Endodermal cell (in vitro differentiated cells): ENCODE measurements around the gene TOMM40L. TPM values are rescaled to one million over a fixed set of nuclear protein-coding genes. Genes with fewer than 3 reads are reported as not detected.
A peak's percentile ranks its signal among the peaks of the same experiment; 100 is the strongest.

Experiments
- DNase-seq: peaks from one replicate; pipeline ENCODE4 v3.0.0-alpha.2; 2017
- H3K27ac ChIP-seq: 2 replicates; pipeline ENCODE4 v1.5.1; 2013; ENCODE audit warnings: mild to moderate bottlenecking, low read depth, low read length, moderate library complexity
- H3K27me3 ChIP-seq: 2 replicates; pipeline ENCODE4 v1.6.1; 2013; ENCODE audit warnings: mild to moderate bottlenecking, low read length, moderate library complexity; ENCODE audit not compliant: insufficient read depth, control insufficient read depth, poor library complexity, severe bottlenecking
- H3K36me3 ChIP-seq: 2 replicates; pipeline ENCODE4 v1.7.0; 2013; ENCODE audit warnings: mild to moderate bottlenecking, low read length, moderate library complexity; ENCODE audit not compliant: control insufficient read depth, insufficient read depth
- H3K4me1 ChIP-seq: one replicate; pipeline ENCODE4 v1.7.0; 2013; ENCODE audit warnings: low read length; ENCODE audit not compliant: control insufficient read depth, insufficient read depth
- H3K4me3 ChIP-seq: 2 replicates; pipeline ENCODE4 v1.5.1; 2013; ENCODE audit warnings: mild to moderate bottlenecking, low read length, moderate library complexity
- H3K9ac ChIP-seq: 2 replicates; pipeline ENCODE4 v1.6.1; 2013; ENCODE audit warnings: mild to moderate bottlenecking, low read length, moderate library complexity; ENCODE audit not compliant: poor library complexity, severe bottlenecking; ENCODE audit errors: extremely low read depth
- H3K9me3 ChIP-seq: 2 replicates; pipeline ENCODE4 v1.6.1; 2013; ENCODE audit warnings: mild to moderate bottlenecking, low read length, moderate library complexity; ENCODE audit not compliant: control insufficient read depth
- H3K27ac Mint-ChIP-seq: 2 replicates; pipeline ENCODE4 v1.8.0; 2020; ENCODE audit warnings: mixed read lengths
- H3K27me3 Mint-ChIP-seq: 2 replicates; pipeline ENCODE4 v1.8.0; 2021; ENCODE audit warnings: mild to moderate bottlenecking, mixed read lengths; ENCODE audit not compliant: insufficient read depth
- H3K36me3 Mint-ChIP-seq: 2 replicates; pipeline ENCODE4 v1.8.0; 2020; ENCODE audit warnings: low read depth, mixed read lengths
- H3K4me1 Mint-ChIP-seq: 2 replicates; pipeline ENCODE4 v1.8.0; 2020; ENCODE audit warnings: mixed read lengths
- H3K4me3 Mint-ChIP-seq: 2 replicates; pipeline ENCODE4 v1.8.0; 2020; ENCODE audit warnings: mild to moderate bottlenecking, moderate library complexity, mixed read lengths
- H3K9me3 Mint-ChIP-seq: 2 replicates; pipeline ENCODE4 v1.8.0; 2020; ENCODE audit warnings: mild to moderate bottlenecking, mixed read lengths
- CTCF ChIP-seq: fragments of 200-600 bp; sonication (generic); conservative IDR thresholded peaks from 2 replicates; pipeline ENCODE4 v1.5.0; 2021; ENCODE audit warnings: antibody characterized with exemption, mild to moderate bottlenecking
- WGBS, 2 experiments: methylation state at CpG; one replicate each; pipeline versions ENCODE4 v1.1.5 to v1.1.7; 2013; ENCODE audit warnings: missing lambda C conversion rate in 2 of 2, mixed read lengths in 1 of 2; ENCODE audit not compliant: insufficient coverage in 1 of 2, insufficient read length in 1 of 2; 5-methylcytosine and 5-hydroxymethylcytosine counted together
- total RNA-seq, 2 donors: library from RNA; stranded (reverse); fragmentation: NEBNext Ultra II Directional in 1 of 2; extraction: Animal tissue kit (Norgen Biotek cat#: 25700) in 1 of 2; gene quantifications; 2 replicates in 1 of 2; 3 replicates in 1 of 2; pipeline ENCODE4 v1.2.1, GENCODE V29; 2021

TOMM40L gene
- total RNA-seq, 2 donors from 2014 or later: 9.0 to 11.6 TPM

DNA sequence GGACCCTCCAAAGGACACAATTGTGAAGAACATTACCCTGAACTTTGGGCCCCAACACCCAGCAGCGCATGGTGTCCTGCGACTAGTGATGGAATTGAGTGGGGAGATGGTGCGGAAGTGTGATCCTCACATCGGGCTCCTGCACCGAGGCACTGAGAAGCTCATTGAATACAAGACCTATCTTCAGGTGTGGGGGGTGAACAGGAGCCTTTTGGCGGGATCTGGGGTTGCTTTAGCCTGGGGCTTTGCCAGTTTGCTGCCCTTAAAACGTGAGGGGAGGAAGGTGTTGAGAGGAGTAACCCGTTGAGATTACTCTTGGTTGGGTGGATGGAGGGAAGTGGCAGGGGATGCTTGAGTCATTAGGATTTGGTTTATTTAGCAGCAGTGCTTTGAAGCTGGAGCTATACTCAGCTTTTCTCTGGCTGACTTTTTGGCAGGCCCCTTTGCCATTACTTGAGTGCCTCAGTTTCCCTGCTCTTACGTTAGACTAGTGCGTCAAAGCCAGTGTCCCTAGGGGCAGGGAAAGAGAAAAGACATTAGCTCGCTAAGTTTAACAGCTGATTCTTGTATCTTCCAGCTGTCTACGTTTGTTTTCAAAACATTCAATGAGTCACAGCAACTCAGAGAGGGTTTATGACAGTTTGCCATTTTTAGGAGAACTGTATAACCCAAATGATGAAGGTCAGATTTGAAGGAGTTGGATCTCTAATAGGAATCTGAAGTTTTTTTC, 19.3 kb upstream of the TOMM40L start:
- Mint-ChIP-seq H3K9me3 (no peaks in the 10 kb centered on the region), H3K27ac (peak overlapping the region; percentile 30), H3K27me3 (no peaks in the 10 kb centered on the region), H3K4me3 (no peak overlapping the region), H3K4me1 (peaks cover 11% of the 10 kb centered on the region), H3K36me3 (peaks cover 60% of the 10 kb centered on the region)
- 93 to 96% methylated on average over 7 to 12 of the region's 12 CpGs for WGBS, 2 experiments
- TF ChIP-seq CTCF: no peak
- Histone ChIP-seq H3K36me3 (peaks cover 66% of the 10 kb centered on the region), H3K4me3 (no peak overlapping the region), H3K9ac (no peak overlapping the region), H3K9me3 (no peaks in the 10 kb centered on the region), H3K27me3 (no peaks in the 10 kb centered on the region), H3K27ac (no peak overlapping the region), H3K4me1 (peaks cover 7% of the 10 kb centered on the region)
- no peak for DNase-seq

DNA sequence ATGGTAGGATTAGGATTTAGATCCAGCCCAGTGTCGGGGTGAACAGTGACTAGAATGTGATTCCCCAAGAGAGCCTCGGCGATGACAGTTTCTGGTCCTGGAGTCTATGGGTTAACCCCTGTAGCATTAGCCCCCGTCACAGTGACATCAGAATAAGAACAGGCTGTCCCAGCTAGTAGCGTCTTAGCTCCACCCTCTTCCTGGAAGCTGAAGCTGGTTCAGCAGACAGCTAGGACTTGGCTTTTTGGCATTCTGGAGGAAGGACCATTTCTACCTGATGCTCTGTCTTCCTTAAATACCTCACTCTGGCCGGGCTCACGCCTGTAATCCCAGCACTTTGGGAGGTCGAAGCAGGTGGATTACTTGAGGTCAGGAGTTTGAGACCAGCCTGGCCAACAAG, 18.7 kb upstream of the TOMM40L start:
- no peak overlapping the region for H3K4me3 Mint-ChIP-seq
- no peak overlapping the region for H3K27ac Mint-ChIP-seq
- H3K9me3 Mint-ChIP-seq: no peaks in the 10 kb centered on the region
- no peaks in the 10 kb centered on the region for H3K27me3 ChIP-seq
- TF ChIP-seq CTCF: no peak
- DNase-seq: no peak
- H3K27me3 Mint-ChIP-seq: no peaks in the 10 kb centered on the region
- no peak overlapping the region for H3K9ac ChIP-seq
- no peak overlapping the region for H3K4me3 ChIP-seq
- peaks cover 72% of the 10 kb centered on the region for H3K36me3 ChIP-seq
- H3K4me1 Mint-ChIP-seq: peaks cover 7% of the 10 kb centered on the region
- no peak overlapping the region for H3K27ac ChIP-seq
- peaks cover 66% of the 10 kb centered on the region for H3K36me3 Mint-ChIP-seq
- H3K4me1 ChIP-seq: peaks cover 3% of the 10 kb centered on the region
- 92 to 97% methylated on average over 5 to 8 of the region's 8 CpGs for WGBS, 2 experiments
- H3K9me3 ChIP-seq: no peaks in the 10 kb centered on the region

DNA sequence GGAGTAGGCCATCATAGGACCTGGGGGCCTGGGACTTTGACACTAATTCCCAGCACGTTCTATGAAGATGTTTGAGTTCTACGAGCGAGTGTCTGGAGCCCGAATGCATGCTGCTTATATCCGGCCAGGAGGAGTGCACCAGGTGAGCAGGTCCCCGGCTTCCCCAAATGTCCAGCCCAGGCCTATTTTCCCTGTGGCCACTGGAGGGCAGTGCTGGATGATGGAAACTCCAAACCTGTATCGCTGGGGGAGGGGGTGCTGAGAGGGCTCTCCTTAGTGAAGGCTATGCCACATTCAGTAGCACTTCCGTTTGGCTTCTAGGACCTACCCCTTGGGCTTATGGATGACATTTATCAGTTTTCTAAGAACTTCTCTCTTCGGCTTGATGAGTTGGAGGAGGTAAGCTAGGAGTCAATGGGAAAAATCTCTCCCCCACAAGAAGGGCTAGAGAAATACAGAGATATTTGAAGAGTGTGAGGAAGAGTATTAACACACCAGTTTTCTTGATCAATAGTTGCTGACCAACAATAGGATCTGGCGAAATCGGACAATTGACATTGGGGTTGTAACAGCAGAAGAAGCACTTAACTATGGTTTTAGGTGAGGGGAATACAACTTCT, 16.0 kb upstream of the TOMM40L start:
- Mint-ChIP-seq H3K4me3 (no peak overlapping the region), H3K36me3 (peaks cover 73% of the 10 kb centered on the region), H3K27me3 (no peaks in the 10 kb centered on the region), H3K4me1 (peaks cover 7% of the 10 kb centered on the region), H3K27ac (peak overlapping the region; percentile 71), H3K9me3 (no peaks in the 10 kb centered on the region)
- H3K27ac ChIP-seq: no peak overlapping the region
- no peaks in the 10 kb centered on the region for H3K27me3 ChIP-seq
- H3K36me3 ChIP-seq: peaks cover 79% of the 10 kb centered on the region
- WGBS, 2 experiments: 51 to 62% methylated on average over 4 to 11 of the region's 11 CpGs
- peak; percentile 93 for TF ChIP-seq CTCF
- H3K9me3 ChIP-seq: no peaks in the 10 kb centered on the region
- no peaks in the 10 kb centered on the region for H3K4me1 ChIP-seq
- DNase-seq: peak; percentile 95
- H3K9ac ChIP-seq: no peak overlapping the region
- no peak overlapping the region for H3K4me3 ChIP-seq
